Progenitor cell of endocrine pancreas (in vitro differentiated cells): ENCODE results near the gene NLGN1. TPM values are rescaled to one million over a fixed set of nuclear protein-coding genes. Genes with fewer than 3 reads are reported as not detected.

Experiments used
- DNase-seq: peaks from one replicate; pipeline ENCODE4 v3.0.0; 2021; ENCODE audit warnings: low spot score; ENCODE audit not compliant: unreplicated experiment
- H3K27ac Mint-ChIP-seq: 2 replicates; pipeline ENCODE4 v1.8.0; 2021; ENCODE audit warnings: mild to moderate bottlenecking, moderate library complexity, mixed read lengths
- H3K27me3 Mint-ChIP-seq: 2 replicates; pipeline ENCODE4 v1.8.0; 2021; ENCODE audit warnings: mixed read lengths
- H3K36me3 Mint-ChIP-seq: 2 replicates; pipeline ENCODE4 v1.8.0; 2022; ENCODE audit warnings: mixed read lengths; ENCODE audit not compliant: insufficient read depth
- H3K4me1 Mint-ChIP-seq: 2 replicates; pipeline ENCODE4 v1.8.0; 2021; ENCODE audit warnings: low read depth, mixed read lengths
- H3K4me3 Mint-ChIP-seq: 2 replicates; pipeline ENCODE4 v1.8.0; 2021; ENCODE audit warnings: low read depth, mild to moderate bottlenecking, moderate library complexity, mixed read lengths
- H3K9me3 Mint-ChIP-seq: 2 replicates; pipeline ENCODE4 v1.8.0; 2021; ENCODE audit warnings: low read depth, mixed read lengths
- total RNA-seq: library from RNA; stranded (reverse); gene quantifications from 2 replicates; pipeline ENCODE4 v1.2.1, GENCODE V29; 2021
- TF ChIP-seq, protein P1 (sequence below): fragments of 200-600 bp; sonication (generic); IDR thresholded peaks from one replicate; pipeline ENCODE4 v1.5.0; 2021; ENCODE audit warnings: antibody characterized with exemption, mild to moderate bottlenecking; ENCODE audit not compliant: unreplicated experiment

The NLGN1 gene
- total RNA-seq, 1 donor from 2014 or later: 5.7 TPM

DNA sequence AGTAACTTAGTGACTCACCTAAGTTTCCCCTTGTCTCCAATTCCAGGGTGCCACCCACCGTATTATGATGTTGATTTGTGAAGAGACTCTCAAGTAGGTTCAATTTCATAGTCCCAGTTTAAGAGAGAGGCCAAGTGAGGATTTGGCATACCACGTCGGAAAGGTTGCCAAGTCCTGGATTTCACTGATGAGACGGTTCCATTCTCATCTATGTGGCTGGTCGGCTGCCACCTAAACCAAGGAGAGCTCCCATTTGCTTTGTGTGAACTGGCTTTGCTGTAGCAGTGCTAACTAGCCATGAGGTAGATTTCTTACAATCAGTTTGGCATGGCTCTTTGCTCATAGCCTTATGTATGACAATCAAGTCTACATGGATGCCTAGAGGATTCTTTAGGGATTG is 653.6 kb downstream of the NLGN1 start:
- Mint-ChIP-seq H3K27ac (no peak overlapping the region), H3K27me3 (no peaks in the 10 kb centered on the region), H3K9me3 (peaks cover 8% of the 10 kb centered on the region), H3K4me1 (peaks cover 19% of the 10 kb centered on the region), H3K4me3 (no peak overlapping the region), H3K36me3 (no peaks in the 10 kb centered on the region)
- TF ChIP-seq, protein P1, sequence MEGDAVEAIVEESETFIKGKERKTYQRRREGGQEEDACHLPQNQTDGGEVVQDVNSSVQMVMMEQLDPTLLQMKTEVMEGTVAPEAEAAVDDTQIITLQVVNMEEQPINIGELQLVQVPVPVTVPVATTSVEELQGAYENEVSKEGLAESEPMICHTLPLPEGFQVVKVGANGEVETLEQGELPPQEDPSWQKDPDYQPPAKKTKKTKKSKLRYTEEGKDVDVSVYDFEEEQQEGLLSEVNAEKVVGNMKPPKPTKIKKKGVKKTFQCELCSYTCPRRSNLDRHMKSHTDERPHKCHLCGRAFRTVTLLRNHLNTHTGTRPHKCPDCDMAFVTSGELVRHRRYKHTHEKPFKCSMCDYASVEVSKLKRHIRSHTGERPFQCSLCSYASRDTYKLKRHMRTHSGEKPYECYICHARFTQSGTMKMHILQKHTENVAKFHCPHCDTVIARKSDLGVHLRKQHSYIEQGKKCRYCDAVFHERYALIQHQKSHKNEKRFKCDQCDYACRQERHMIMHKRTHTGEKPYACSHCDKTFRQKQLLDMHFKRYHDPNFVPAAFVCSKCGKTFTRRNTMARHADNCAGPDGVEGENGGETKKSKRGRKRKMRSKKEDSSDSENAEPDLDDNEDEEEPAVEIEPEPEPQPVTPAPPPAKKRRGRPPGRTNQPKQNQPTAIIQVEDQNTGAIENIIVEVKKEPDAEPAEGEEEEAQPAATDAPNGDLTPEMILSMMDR: no peak
- no peak for DNase-seq

DNA sequence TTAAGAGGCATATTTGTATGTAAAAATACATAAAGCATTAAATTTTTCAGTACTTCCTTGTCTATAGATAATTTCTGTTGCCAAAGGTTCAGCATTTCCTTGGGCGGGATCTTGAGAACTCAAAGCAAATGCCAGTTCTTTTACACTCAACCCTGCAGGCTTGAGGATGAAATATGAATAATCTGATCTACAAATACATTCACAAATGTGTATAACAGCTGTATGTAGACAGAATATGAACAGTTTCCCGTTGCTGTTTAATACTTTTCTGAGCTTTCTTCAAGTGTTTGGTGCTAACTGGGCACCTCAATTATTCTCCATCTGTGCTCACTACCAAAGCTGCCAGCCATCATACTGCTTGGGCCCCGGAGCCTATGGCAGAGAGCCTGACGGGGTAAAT is 661.3 kb downstream of the NLGN1 start:
- H3K4me1 Mint-ChIP-seq: no peaks in the 10 kb centered on the region
- no peak overlapping the region for H3K27ac Mint-ChIP-seq
- H3K9me3 Mint-ChIP-seq: peaks cover 13% of the 10 kb centered on the region
- H3K4me3 Mint-ChIP-seq: no peak overlapping the region
- H3K36me3 Mint-ChIP-seq: peaks cover 4% of the 10 kb centered on the region
- DNase-seq: no peak
- H3K27me3 Mint-ChIP-seq: no peaks in the 10 kb centered on the region
- TF ChIP-seq, protein P1: no peak

DNA sequence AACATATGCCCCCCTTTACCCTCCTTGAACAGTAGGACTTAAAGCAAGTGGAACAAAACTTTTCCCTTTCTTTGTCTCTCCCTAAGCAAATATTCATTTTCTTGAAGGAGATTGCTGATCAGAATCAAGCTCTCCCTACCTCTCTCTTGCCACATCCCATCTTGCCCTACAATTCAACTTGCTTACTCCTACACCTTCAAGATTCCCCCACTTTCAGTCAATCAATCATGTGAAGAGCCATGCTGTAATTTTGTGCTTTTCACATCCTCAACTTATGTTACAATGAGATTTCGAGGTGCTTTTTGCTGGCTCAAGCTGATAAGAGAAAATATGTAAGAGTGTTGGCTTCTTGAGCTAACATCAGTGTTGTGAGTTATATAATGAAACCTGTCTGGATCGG is 662.9 kb downstream of the NLGN1 start:
- peaks cover 4% of the 10 kb centered on the region for H3K36me3 Mint-ChIP-seq
- H3K4me3 Mint-ChIP-seq: no peak overlapping the region
- no peak overlapping the region for H3K27ac Mint-ChIP-seq
- peaks cover 13% of the 10 kb centered on the region for H3K9me3 Mint-ChIP-seq
- TF ChIP-seq, protein P1: no peak
- DNase-seq: no peak
- no peaks in the 10 kb centered on the region for H3K27me3 Mint-ChIP-seq
- no peaks in the 10 kb centered on the region for H3K4me1 Mint-ChIP-seq

DNA sequence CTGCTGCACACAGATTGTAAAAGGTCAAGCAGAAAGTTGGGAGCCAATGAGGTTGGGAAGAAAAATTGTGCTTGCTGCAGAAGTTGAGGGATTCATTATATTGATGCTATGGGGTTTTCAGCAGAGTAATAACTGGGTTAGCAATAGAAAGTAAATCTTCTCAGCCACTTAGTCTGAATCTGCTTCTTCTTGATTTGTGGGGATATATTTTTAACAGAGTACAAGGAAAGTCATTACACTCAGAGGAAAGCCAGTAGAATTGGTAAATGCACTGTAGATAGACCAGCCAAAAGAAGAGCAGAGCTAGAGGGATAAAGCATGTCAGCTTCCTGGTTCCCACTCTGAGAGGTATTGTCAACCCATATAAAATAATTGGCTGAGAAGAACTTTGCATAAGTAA is 663.6 kb downstream of the NLGN1 start:
- Mint-ChIP-seq H3K27ac (no peak overlapping the region), H3K9me3 (peaks cover 16% of the 10 kb centered on the region), H3K4me3 (no peak overlapping the region), H3K27me3 (no peaks in the 10 kb centered on the region), H3K36me3 (peaks cover 4% of the 10 kb centered on the region), H3K4me1 (no peaks in the 10 kb centered on the region)
- no peak for DNase-seq
- TF ChIP-seq, protein P1: no peak

DNA sequence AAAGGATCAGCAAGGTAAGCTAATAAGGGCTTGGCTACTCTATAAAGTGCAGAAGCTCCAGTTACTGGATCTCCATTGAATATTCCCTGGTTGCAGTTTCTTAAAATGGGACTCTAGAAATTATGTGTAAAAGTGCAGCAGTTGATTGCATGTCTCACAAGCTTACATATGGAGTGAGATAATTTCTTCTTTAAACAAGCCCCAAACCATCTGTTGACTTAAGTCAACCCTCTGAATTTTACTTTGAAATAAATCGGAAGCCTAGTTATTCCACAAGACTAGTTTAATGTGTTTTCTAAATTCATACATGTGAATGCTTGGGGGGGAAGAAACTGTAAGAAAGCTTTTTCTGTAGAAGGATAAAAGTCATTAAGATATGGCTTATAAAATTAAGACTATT is 664.2 kb downstream of the NLGN1 start:
- H3K4me3 Mint-ChIP-seq: no peak overlapping the region
- peaks cover 16% of the 10 kb centered on the region for H3K9me3 Mint-ChIP-seq
- peaks cover 4% of the 10 kb centered on the region for H3K36me3 Mint-ChIP-seq
- no peaks in the 10 kb centered on the region for H3K4me1 Mint-ChIP-seq
- no peak for DNase-seq
- TF ChIP-seq, protein P1: no peak
- H3K27ac Mint-ChIP-seq: no peak overlapping the region
- H3K27me3 Mint-ChIP-seq: no peaks in the 10 kb centered on the region
